Choroid plexus epithelial cell (primary cell): ENCODE results near the gene AKAP13.

ENCODE experiments used
- DNase-seq: peaks from one replicate; pipeline ENCODE4 v3.0.0-alpha.2; 2010; ENCODE audit warnings: low read depth
- H3K4me3 ChIP-seq: 2 replicates; pipeline ENCODE4 v1.5.1; 2011; ENCODE audit warnings: low read depth, mild to moderate bottlenecking, control low read depth, low read length, moderate library complexity
- CTCF ChIP-seq: conservative IDR thresholded peaks from 2 replicates; pipeline ENCODE4 v1.5.1; 2011; ENCODE audit warnings: low read depth, mild to moderate bottlenecking, control low read depth, inconsistent platforms, low read length, moderate library complexity

The AKAP13 gene

GRCh38 chr15:85764649-85765277, 384.4 kb downstream of the AKAP13 start:
- no peak for TF ChIP-seq CTCF

GRCh38 chr15:85766001-85766831, 385.8 kb downstream of the AKAP13 start:
- TF ChIP-seq CTCF: no peak
- no peak overlapping the region for H3K4me3 ChIP-seq
- no peak for DNase-seq

More at GRCh38 chr15:85764649-85765277, 384.4 kb downstream of the AKAP13 start:
- H3K4me3 ChIP-seq: no peak overlapping the region
- peak; percentile 46 for DNase-seq

- no peak overlapping the region for H3K4me3 ChIP-seq
- no peak for DNase-seq
- TF ChIP-seq CTCF: no peak
Observed at GRCh38 chr15:85767785-85768529, 387.6 kb downstream of the AKAP13 start.

- TF ChIP-seq CTCF: no peak
- no peak for DNase-seq
- H3K4me3 ChIP-seq: no peak overlapping the region
Observed at GRCh38 chr15:85768595-85769168, 388.3 kb downstream of the AKAP13 start.

GRCh38 chr15:85769182-85769900, 388.9 kb downstream of the AKAP13 start:
- DNase-seq: no peak
- no peak overlapping the region for H3K4me3 ChIP-seq
- TF ChIP-seq CTCF: no peak
